AG10803 (cell line): ENCODE measurements around the gene EMP1.

Experiments
- DNase-seq: peaks from one replicate; pipeline ENCODE4 v3.0.0; 2010; ENCODE audit warnings: low read depth
- H3K4me3 ChIP-seq: 2 replicates; pipeline ENCODE4 v1.5.1; 2011; ENCODE audit warnings: mild to moderate bottlenecking, low read length, control low read depth
- CTCF ChIP-seq: conservative IDR thresholded peaks from 2 replicates; pipeline ENCODE4 v1.5.1; 2011; ENCODE audit warnings: mild to moderate bottlenecking, low read length, control low read depth, inconsistent platforms

EMP1 gene

DNA sequence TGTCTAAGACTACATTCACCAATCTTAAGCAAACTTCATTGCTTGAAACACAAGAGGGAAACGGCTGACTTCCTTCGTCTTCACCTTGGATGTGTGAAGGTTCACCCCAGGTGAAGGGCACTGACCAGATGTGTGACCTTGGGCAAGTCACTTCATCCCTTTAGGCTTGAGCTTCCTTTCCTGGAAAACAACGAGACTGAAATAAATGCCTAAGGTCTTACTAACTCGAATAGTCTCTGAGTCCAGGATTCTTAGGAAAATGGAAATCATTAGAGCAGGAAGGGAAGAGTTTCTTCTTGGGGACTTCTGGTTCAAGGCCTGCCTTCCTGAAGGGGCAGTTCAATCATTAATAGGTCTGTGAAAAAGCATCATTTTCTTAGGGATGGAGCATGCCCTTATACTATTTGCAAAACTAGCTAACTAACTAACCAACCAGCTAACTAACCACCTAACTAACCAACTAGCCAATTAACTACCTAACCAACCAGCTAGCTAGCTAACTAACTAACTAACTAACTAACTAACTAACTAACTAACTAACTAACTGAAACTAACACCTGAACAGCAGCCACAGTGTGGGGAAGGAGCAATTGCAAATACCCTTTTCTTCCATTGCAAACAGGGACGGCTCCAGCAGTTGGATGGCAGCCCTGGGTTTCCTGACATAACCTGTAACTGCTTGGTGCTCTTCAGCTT, 31.5 kb upstream of the EMP1 start:
- no peak overlapping the region for H3K4me3 ChIP-seq
- DNase-seq: no peak

GRCh38 chr12:13165617-13166041, 30.9 kb upstream of the EMP1 start:
- no peak overlapping the region for H3K4me3 ChIP-seq
- DNase-seq: peak; percentile 77
- TF ChIP-seq CTCF: no peak

More for the DNA sequence above, 31.5 kb upstream of the EMP1 start:
- TF ChIP-seq CTCF: no peak

DNA sequence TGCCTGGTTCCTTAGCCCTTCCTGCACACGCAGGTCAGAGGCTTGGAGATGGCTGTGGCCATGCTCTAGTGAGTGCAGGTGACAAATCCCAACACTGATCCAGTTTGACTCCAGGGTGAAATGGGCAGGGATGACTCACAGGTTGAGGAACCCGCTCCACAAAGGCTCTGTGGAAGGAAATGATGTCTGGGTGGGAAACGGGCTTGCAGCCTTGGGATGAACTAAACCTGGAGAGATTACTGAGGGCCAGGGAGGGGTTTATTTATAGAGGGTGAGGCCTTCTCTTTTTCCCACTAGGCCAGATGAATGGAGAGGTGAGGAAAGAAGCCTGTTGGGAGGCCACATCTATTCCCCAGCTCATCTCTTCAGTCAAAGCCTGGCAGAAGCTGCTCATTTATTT, 29.3 kb upstream of the EMP1 start:
- H3K4me3 ChIP-seq: no peak overlapping the region
- no peak for TF ChIP-seq CTCF
- DNase-seq: no peak

DNA sequence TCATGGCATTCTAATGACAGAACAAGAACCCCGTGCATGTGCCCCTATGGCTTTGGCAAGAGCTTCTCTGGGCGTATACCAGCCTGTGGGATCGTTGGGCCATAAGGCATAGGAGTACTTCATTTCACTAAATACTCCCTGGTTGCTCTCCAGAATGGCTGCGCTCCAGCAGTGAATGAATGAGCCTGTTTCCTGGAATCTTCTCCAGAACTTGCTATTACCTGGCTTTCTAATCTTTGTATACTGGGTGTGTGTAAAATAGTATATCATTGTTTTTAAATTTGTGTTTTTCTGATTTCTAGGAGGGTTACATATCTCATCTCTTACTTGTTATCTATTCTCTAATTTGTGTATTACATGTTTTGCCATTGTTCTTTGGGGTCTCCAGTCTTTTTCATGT, 28.6 kb upstream of the EMP1 start:
- H3K4me3 ChIP-seq: no peak overlapping the region
- no peak for DNase-seq
- no peak for TF ChIP-seq CTCF

DNA sequence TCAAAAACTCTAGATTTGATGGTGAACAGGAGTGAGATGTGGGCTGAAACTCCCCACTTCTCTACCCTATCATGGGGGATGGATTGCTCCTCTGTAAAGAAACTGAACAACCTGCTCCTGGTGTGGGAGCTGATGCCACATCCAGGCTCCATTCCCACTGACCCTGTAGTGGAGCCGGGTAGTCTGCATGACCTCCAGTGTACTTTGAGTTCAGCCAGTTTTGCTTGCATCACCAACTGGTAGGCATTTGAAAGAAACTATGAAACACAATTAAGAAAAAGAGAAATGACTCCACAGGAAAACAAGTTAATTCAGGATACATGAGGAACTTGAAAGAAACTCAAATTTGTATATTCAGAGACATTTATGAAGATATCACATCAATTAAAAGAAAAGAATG, 27.3 kb upstream of the EMP1 start:
- DNase-seq: no peak
- TF ChIP-seq CTCF: no peak
- H3K4me3 ChIP-seq: no peak overlapping the region

- DNase-seq: peak; percentile 68
These were observed 25.5 kb upstream of the EMP1 start for GRCh38 chr12:13170892-13171490.

More at GRCh38 chr12:13170892-13171490, 25.5 kb upstream of the EMP1 start:
- no peak for TF ChIP-seq CTCF
- H3K4me3 ChIP-seq: no peak overlapping the region
